Activated CD4-positive, alpha-beta T cell treated with anti-CD3 and anti-CD28 coated beads for 36 hours (primary cell): ENCODE data around the gene RPL26. TPM values are rescaled to one million over a fixed set of nuclear protein-coding genes. Genes with fewer than 3 reads are reported as not detected.

Source experiments
- ATAC-seq: fragments of 200-7000 bp; cut with Tn5 transposase; one replicate; pipeline ENCODE4 v1.10.0; 2021; ENCODE audit warnings: mild to moderate bottlenecking, moderate library complexity
- CTCF ChIA-PET: fragments of 350-600 bp; sonication (Branson Sonifier 250); formaldehyde crosslinking; loops from one replicate; lab custom pipeline; 2021; ENCODE audit warnings: antibody characterized with exemption; lab: Charles Lee
- POLR2A ChIA-PET: fragments of 350-600 bp; sonication (Branson Sonifier 250); formaldehyde crosslinking; loops from one replicate; lab custom pipeline; 2021; ENCODE audit warnings: antibody characterized with exemption, inconsistent platforms; lab: Charles Lee
- DNase-seq: peaks from one replicate; pipeline ENCODE4 v3.0.0-alpha.2; 2020
- H3K27ac Mint-ChIP-seq: one replicate; pipeline ENCODE4 v1.8.0; 2021; ENCODE audit warnings: mixed read lengths
- H3K27me3 Mint-ChIP-seq: one replicate; pipeline ENCODE4 v1.8.0; 2021; ENCODE audit warnings: mixed read lengths
- H3K36me3 Mint-ChIP-seq: one replicate; pipeline ENCODE4 v1.8.0; 2021; ENCODE audit warnings: low read depth, mixed read lengths
- H3K4me1 Mint-ChIP-seq: one replicate; pipeline ENCODE4 v1.8.0; 2021; ENCODE audit warnings: mixed read lengths
- H3K4me3 Mint-ChIP-seq: one replicate; pipeline ENCODE4 v1.8.0; 2021; ENCODE audit warnings: mild to moderate bottlenecking, moderate library complexity, mixed read lengths
- H3K9me3 Mint-ChIP-seq: one replicate; pipeline ENCODE4 v1.8.0; 2021; ENCODE audit warnings: low read depth, mixed read lengths
- intact Hi-C, 2 experiments: fragments of 100-400 bp; cut with DNase I in 1 of 2; cut with micrococcal nuclease in 1 of 2; formaldehyde crosslinking; loops; one replicate each; pipeline versions ENCODE4 v1.14.2 to v1.15.1; 2022 to 2024; cut with DNase I, micrococcal nuclease
- total RNA-seq, 2 experiments: library from RNA; stranded (reverse); gene quantifications; one replicate each; pipeline ENCODE4 v1.2.3, GENCODE V29; 2021

Gene RPL26
- total RNA-seq, 2 experiments from 2014 or later: 3,064 to 3,721 TPM

DNA sequence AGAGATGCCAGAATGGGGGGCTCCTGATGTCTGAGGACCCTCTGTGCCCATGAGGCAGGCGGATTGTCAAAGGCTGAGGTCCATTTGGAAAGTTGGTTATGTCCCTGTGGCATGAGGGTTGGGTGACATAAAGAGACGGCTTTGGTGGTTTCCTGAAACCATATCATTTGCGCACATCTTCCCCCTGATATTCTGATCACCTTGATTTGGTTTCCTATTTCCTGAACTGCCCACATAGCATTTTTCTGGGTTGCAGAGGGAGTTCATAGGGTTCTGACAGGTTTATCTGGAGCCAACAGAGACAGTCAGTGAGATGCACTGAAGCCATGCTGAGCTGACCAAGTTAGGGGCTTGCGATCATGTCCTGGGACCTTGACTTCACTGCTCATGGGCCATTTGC is 30.3 kb upstream of the RPL26 start:
- Mint-ChIP-seq H3K4me3 (no peak overlapping the region), H3K4me1 (peaks cover 16% of the 10 kb centered on the region), H3K27me3 (peaks cover 5% of the 10 kb centered on the region), H3K27ac (no peak overlapping the region), H3K9me3 (no peaks in the 10 kb centered on the region), H3K36me3 (no peaks in the 10 kb centered on the region)
- ATAC-seq: no peak
- intact Hi-C loops: loop anchor here in 1 of 2 experiments (10.0 kb wide), 1 partner anchor 581 kb away; no protein-coding TSS in a partner anchor
- ChIA-PET CTCF (interaction anchor here (0.6 kb wide), 2 partner anchors 96 to 278 kb away, joined by 3 read pairs; no protein-coding TSS in a partner anchor), POLR2A (no interaction called here)
- DNase-seq: no peak

DNA sequence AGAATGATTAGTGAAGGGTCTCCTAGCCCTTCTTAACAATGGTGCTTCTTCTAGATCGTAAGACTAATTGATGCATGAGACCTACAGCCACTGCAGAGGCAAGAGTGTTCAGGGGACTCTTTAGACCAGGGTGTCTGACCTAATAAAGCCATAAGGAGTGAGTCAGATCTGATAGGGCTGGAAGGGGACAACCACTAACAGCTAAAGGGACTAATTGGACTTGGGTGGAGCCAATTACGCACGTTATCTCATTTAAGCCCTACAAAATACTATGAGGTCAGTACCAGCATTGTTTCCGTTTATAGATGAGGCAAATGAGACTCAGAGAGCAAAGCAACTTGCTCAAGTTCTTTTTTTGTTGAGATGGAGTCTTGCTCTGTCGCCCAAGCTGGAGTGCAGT is 29.1 kb upstream of the RPL26 start:
- POLR2A ChIA-PET: no interaction called here
- Mint-ChIP-seq H3K4me3 (no peak overlapping the region), H3K9me3 (no peaks in the 10 kb centered on the region), H3K36me3 (no peaks in the 10 kb centered on the region), H3K27ac (no peak overlapping the region), H3K4me1 (peaks cover 16% of the 10 kb centered on the region), H3K27me3 (peaks cover 5% of the 10 kb centered on the region)
- CTCF ChIA-PET: interaction anchor here (1.2 kb wide), 1 partner anchor 25 kb away, joined by 3 read pairs; no protein-coding TSS in a partner anchor
- intact Hi-C loops: loop anchor here in 1 of 2 experiments (10.0 kb wide), 1 partner anchor 583 kb away; no protein-coding TSS in a partner anchor
- DNase-seq (no peak), ATAC-seq (no peak)

GRCh38 chr17:8410883-8411238 is 27.9 kb upstream of the RPL26 start:
- intact Hi-C loops: loop anchor here (1.0 to 10.0 kb wide), 3 partner anchors 335 to 584 kb away; no protein-coding TSS in a partner anchor
- Mint-ChIP-seq H3K9me3 (no peaks in the 10 kb centered on the region), H3K4me1 (peaks cover 16% of the 10 kb centered on the region), H3K27me3 (peaks cover 5% of the 10 kb centered on the region), H3K27ac (no peak overlapping the region), H3K4me3 (no peak overlapping the region), H3K36me3 (no peaks in the 10 kb centered on the region)
- ChIA-PET POLR2A (interaction anchor here (1.0 kb wide), 1 partner anchor 25 kb away, joined by 6 read pairs; the partner anchor contains the start of gene NDEL1), CTCF (interaction anchor here (0.6 to 2.2 kb wide), 21 partner anchors 10 to 461 kb away, joined by 3 to 21 read pairs (median 5); no protein-coding TSS in a partner anchor)
- ATAC-seq: no peak
- DNase-seq: no peak

GRCh38 chr17:8409966-8410882 is 27.2 kb upstream of the RPL26 start:
- Mint-ChIP-seq H3K36me3 (no peaks in the 10 kb centered on the region), H3K27ac (no peak overlapping the region), H3K4me3 (no peak overlapping the region), H3K4me1 (peaks cover 16% of the 10 kb centered on the region), H3K27me3 (peaks cover 5% of the 10 kb centered on the region), H3K9me3 (no peaks in the 10 kb centered on the region)
- intact Hi-C loops: loop anchor here (1.0 to 10.0 kb wide), 3 partner anchors 336 to 585 kb away; no protein-coding TSS in a partner anchor
- ChIA-PET CTCF (interaction anchor here (0.6 to 2.2 kb wide), 39 partner anchors 10 to 587 kb away, joined by 3 to 21 read pairs (median 4); partner anchors contain the start of genes KRABD2 and RNF222), POLR2A (interaction anchor here (0.6 to 1.0 kb wide), 3 partner anchors 25 to 88 kb away, joined by 3 to 6 read pairs (median 5); partner anchors contain the start of gene NDEL1)
- ATAC-seq (peak; percentile 81), DNase-seq (peak; percentile 90)

DNA sequence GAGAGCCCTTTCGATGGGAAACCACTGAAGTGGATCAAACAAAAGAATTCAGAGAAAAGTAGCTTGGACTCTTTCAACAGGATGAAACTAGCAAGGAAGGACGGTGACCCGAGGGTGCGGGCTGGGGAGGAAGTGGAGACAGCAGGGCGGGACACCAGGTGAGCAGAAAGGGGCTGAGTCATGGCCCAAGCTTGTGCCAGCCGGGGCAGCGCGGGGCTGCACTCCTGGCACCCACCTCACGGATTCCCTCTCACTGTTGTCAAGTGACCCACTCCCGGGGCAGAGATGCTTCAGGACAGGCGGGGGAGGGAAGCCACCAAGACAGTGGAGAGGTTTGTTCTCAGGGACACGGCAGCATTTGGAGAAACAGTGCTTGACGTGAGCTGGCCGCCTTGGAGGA is 25.4 kb upstream of the RPL26 start:
- H3K27me3 Mint-ChIP-seq: peaks cover 5% of the 10 kb centered on the region
- intact Hi-C loops: no loop called here
- POLR2A ChIA-PET: interaction anchor here (0.6 kb wide), 1 partner anchor 28 kb away, joined by 7 read pairs; no protein-coding TSS in a partner anchor
- no peaks in the 10 kb centered on the region for H3K9me3 Mint-ChIP-seq
- CTCF ChIA-PET: interaction anchor here (0.7 to 1.3 kb wide), 3 partner anchors 12 to 1028 kb away, joined by 3 to 4 read pairs (median 4); no protein-coding TSS in a partner anchor
- no peak overlapping the region for H3K27ac Mint-ChIP-seq
- H3K4me1 Mint-ChIP-seq: peaks cover 13% of the 10 kb centered on the region
- DNase-seq (no peak), ATAC-seq (no peak)
- no peaks in the 10 kb centered on the region for H3K36me3 Mint-ChIP-seq
- no peak overlapping the region for H3K4me3 Mint-ChIP-seq

- H3K4me3 Mint-ChIP-seq: no peak overlapping the region
- ATAC-seq: no peak
- peaks cover 6% of the 10 kb centered on the region for H3K27me3 Mint-ChIP-seq
- H3K36me3 Mint-ChIP-seq: no peaks in the 10 kb centered on the region
- peaks cover 8% of the 10 kb centered on the region for H3K4me1 Mint-ChIP-seq
- POLR2A ChIA-PET: no interaction called here
- DNase-seq: no peak
- H3K27ac Mint-ChIP-seq: no peak overlapping the region
- H3K9me3 Mint-ChIP-seq: no peaks in the 10 kb centered on the region
- CTCF ChIA-PET: interaction anchor here (0.7 kb wide), 1 partner anchor 9 kb away, joined by 5 read pairs; the partner anchor contains the start of gene RNF222
- intact Hi-C loops: no loop called here
Measured at GRCh38 chr17:8406174-8406573, 23.2 kb upstream of the RPL26 start.

DNA sequence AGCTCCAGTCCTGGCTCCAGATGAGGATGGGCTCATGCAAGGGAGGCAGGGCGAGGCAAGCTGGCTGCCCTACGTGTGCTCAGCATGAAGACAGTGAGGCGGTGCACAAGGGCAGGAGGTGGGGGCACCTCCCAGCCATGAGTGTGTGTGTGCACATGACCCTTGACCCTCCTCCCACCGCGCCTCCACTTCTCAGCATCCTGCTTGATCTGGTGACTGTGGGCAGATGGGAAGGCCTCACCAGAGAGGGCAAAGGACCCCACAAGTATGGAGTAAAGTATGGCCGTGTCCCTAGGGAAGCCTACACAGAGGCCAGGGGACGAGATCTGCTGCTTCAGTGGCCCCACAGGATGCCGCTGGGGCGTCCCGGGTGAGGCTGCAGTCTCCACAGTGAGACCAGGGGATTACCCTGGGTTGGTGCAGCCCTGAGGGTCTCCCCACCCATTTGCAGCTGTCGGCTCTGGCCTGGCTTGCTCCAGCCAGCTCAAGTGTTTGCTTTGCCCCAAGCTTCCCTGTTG is 22.6 kb upstream of the RPL26 start:
- CTCF ChIA-PET: interaction anchor here (0.7 kb wide), 2 partner anchors 8 to 85 kb away, joined by 3 to 5 read pairs; partner anchors contain the start of gene RNF222
- POLR2A ChIA-PET: no interaction called here
- peaks cover 10% of the 10 kb centered on the region for H3K27me3 Mint-ChIP-seq
- H3K4me1 Mint-ChIP-seq: peaks cover 7% of the 10 kb centered on the region
- intact Hi-C loops: no loop called here
- DNase-seq: no peak
- H3K9me3 Mint-ChIP-seq: no peaks in the 10 kb centered on the region
- no peaks in the 10 kb centered on the region for H3K36me3 Mint-ChIP-seq
- H3K27ac Mint-ChIP-seq: no peak overlapping the region
- H3K4me3 Mint-ChIP-seq: no peak overlapping the region
- no peak for ATAC-seq

DNA sequence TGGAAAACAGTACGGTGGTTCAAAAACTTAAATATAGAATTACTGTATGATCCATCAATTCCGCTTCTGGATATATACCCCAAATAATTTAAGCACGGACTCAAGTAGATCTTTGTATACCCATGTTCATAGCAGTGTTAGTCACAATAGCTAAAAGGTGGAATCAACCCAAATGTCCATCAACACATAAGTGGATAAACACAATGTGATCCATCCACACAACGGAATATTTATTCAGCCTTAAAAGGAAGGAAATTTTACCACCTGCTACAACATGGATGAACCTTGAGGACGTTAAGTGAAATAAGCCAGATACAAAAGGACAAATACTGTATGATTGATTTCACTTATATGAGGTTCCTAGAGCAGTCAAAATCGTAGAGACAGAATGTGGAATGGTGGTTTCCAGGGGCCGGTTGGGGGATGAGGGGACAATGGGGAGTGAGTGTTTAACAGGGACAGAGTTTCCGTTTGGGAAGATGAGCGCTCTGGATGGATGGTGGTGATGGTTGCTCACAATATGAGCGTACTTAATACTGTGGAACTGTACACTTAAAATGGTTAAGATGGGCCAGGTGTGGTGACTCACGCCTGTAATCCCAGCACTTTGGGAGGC is 20.0 kb upstream of the RPL26 start:
- no peak for DNase-seq
- ChIA-PET CTCF (no interaction called here), POLR2A (no interaction called here)
- intact Hi-C loops: no loop called here
- no peaks in the 10 kb centered on the region for H3K9me3 Mint-ChIP-seq
- H3K27ac Mint-ChIP-seq: no peak overlapping the region
- H3K27me3 Mint-ChIP-seq: peaks cover 13% of the 10 kb centered on the region
- H3K4me3 Mint-ChIP-seq: no peak overlapping the region
- H3K36me3 Mint-ChIP-seq: no peaks in the 10 kb centered on the region
- ATAC-seq: no peak
- no peaks in the 10 kb centered on the region for H3K4me1 Mint-ChIP-seq

DNA sequence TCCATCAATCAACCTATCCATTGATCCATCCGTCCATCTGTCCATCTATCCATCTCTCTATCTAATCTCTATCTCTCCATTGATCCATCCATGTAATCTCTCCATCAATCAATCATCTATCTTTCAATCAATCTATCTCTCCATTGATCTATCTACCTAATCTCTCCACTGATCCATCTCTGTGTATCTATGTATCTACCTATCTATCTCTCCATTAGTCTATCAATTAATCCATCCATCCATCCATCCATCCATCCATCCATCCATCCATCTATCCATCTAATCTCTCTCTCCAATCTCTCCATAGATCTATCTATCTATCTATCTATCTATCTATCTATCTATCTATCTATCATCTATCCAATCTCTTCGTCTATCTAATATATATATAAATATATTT is 18.1 kb upstream of the RPL26 start:
- DNase-seq (no peak), ATAC-seq (no peak)
- H3K4me3 Mint-ChIP-seq: no peak overlapping the region
- H3K9me3 Mint-ChIP-seq: no peaks in the 10 kb centered on the region
- peaks cover 16% of the 10 kb centered on the region for H3K27me3 Mint-ChIP-seq
- ChIA-PET CTCF (no interaction called here), POLR2A (no interaction called here)
- H3K27ac Mint-ChIP-seq: no peak overlapping the region
- no peaks in the 10 kb centered on the region for H3K4me1 Mint-ChIP-seq
- no peaks in the 10 kb centered on the region for H3K36me3 Mint-ChIP-seq
- intact Hi-C loops: no loop called here

DNA sequence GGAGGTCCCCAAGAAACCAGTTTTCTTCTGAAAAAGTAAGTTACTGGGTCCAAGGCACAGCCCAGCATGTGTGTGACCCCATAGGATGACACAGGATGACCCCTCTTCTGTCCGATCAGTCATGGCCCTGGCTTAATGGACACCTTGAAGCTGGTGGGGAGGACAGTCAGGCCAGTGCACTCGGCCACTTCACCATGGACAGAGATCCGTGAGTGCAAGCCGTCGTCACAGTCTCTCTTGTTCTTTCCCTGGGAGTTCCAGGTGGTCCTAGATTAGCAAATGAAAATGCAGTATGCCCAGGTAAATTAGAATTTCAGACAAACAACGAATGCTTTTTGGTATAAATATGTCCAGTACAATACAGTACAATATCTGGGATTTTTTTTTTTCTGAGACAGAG is 16.0 kb upstream of the RPL26 start:
- peaks cover 18% of the 10 kb centered on the region for H3K27me3 Mint-ChIP-seq
- no peak for DNase-seq
- no peaks in the 10 kb centered on the region for H3K36me3 Mint-ChIP-seq
- no peak overlapping the region for H3K4me3 Mint-ChIP-seq
- no peak for ATAC-seq
- peaks cover 2% of the 10 kb centered on the region for H3K4me1 Mint-ChIP-seq
- CTCF ChIA-PET: no interaction called here
- no peaks in the 10 kb centered on the region for H3K9me3 Mint-ChIP-seq
- no peak overlapping the region for H3K27ac Mint-ChIP-seq
- POLR2A ChIA-PET: no interaction called here
- intact Hi-C loops: no loop called here

- POLR2A ChIA-PET: no interaction called here
- peaks cover 9% of the 10 kb centered on the region for H3K4me1 Mint-ChIP-seq
- H3K27me3 Mint-ChIP-seq: peaks cover 18% of the 10 kb centered on the region
- no peak for DNase-seq
- H3K27ac Mint-ChIP-seq: no peak within 1 kb of the TSS
- no peaks in the 10 kb centered on the region for H3K9me3 Mint-ChIP-seq
- H3K4me3 Mint-ChIP-seq: no peak within 1 kb of the TSS
- CTCF ChIA-PET: interaction anchor here (0.5 to 1.2 kb wide), 4 partner anchors 8 to 28 kb away, joined by 3 to 5 read pairs (median 4); no protein-coding TSS in a partner anchor
- no peaks in the 10 kb centered on the region for H3K36me3 Mint-ChIP-seq
- ATAC-seq: no peak
- intact Hi-C loops: no loop called here
Measured at GRCh38 chr17:8397636-8398035, 14.6 kb upstream of the RPL26 start, which contains the start of gene RNF222. RNF222 (minus strand) TSS chr17:8397827; CDS start chr17:8393461, 4,366 bp downstream.
